Keratinocyte (primary cell): Measurements from ENCODE around the gene OSBPL5. TPM values are rescaled to one million over a fixed set of nuclear protein-coding genes. Genes with fewer than 3 reads are reported as not detected.

Experiments
- DNase-seq: peaks from one replicate; pipeline ENCODE4 v3.0.0-alpha.2; 2011; ENCODE audit warnings: low read depth, missing footprints, low spot score
- FAIRE-seq: peaks from 2 replicates; lab custom pipeline; 2011; peaks lifted over from hg19 to GRCh38; lab: Jason Lieb, UNC
- H2AFZ ChIP-seq: 2 replicates; pipeline ENCODE4 v1.6.0; 2012; ENCODE audit warnings: low read length, control low read depth, inconsistent platforms; ENCODE audit not compliant: control insufficient read depth
- H3K27ac ChIP-seq: 2 replicates; pipeline ENCODE4 v1.5.1; 2011; ENCODE audit warnings: low read length; ENCODE audit not compliant: control insufficient read depth, insufficient read depth
- H3K27me3 ChIP-seq: 3 replicates; pipeline ENCODE4 v1.6.0; 2011; ENCODE audit warnings: low read length; ENCODE audit not compliant: control insufficient read depth, insufficient read depth; ENCODE audit errors: extremely low read depth
- H3K36me3 ChIP-seq, 2 experiments: 2 replicates in 1 of 2; 3 replicates in 1 of 2; pipeline ENCODE4 v1.5.1; 2011; ENCODE audit warnings: low read length in 2 of 2, mild to moderate bottlenecking in 1 of 2; ENCODE audit not compliant: control insufficient read depth in 2 of 2, insufficient read depth in 2 of 2; ENCODE audit errors: extremely low read depth in 1 of 2
- H3K4me1 ChIP-seq: 3 replicates; pipeline ENCODE4 v1.5.1; 2011; ENCODE audit warnings: low read length; ENCODE audit not compliant: control insufficient read depth, insufficient read depth; ENCODE audit errors: extremely low read depth
- H3K4me2 ChIP-seq: 3 replicates; pipeline ENCODE4 v1.6.0; 2011; ENCODE audit warnings: low read depth, low read length; ENCODE audit not compliant: control insufficient read depth, insufficient read depth; ENCODE audit errors: extremely low read depth
- H3K4me3 ChIP-seq, 3 experiments: fragments of 200-600 bp in 1 of 3; sonication (generic) in 1 of 3; 2 replicates in 2 of 3; 3 replicates in 1 of 3; pipeline ENCODE4 v1.5.1; 2011 to 2016; ENCODE audit warnings: low read length in 3 of 3, mild to moderate bottlenecking in 3 of 3, control low read depth in 2 of 3, inconsistent platforms in 1 of 3, low read depth in 1 of 3, mixed read lengths in 1 of 3, mixed run types in 1 of 3, moderate library complexity in 1 of 3; ENCODE audit not compliant: control insufficient read depth in 2 of 3, insufficient read depth in 2 of 3; ENCODE audit errors: extremely low read depth in 1 of 3
- H3K79me2 ChIP-seq: 2 replicates; pipeline ENCODE4 v1.6.0; 2012; ENCODE audit warnings: low read length; ENCODE audit not compliant: control insufficient read depth, insufficient read depth
- H3K9ac ChIP-seq: 3 replicates; pipeline ENCODE4 v1.6.0; 2011; ENCODE audit warnings: low read length; ENCODE audit not compliant: control insufficient read depth, insufficient read depth; ENCODE audit errors: extremely low read depth
- H3K9me1 ChIP-seq: 3 replicates; pipeline ENCODE4 v1.6.0; 2011; ENCODE audit warnings: low read length; ENCODE audit not compliant: control insufficient read depth, insufficient read depth; ENCODE audit errors: extremely low read depth
- H3K9me3 ChIP-seq: 2 replicates; pipeline ENCODE4 v1.5.1; 2012; ENCODE audit warnings: low read depth, low read length; ENCODE audit not compliant: control insufficient read depth
- H4K20me1 ChIP-seq: 3 replicates; pipeline ENCODE4 v1.6.0; 2011; ENCODE audit warnings: low read length; ENCODE audit not compliant: control insufficient read depth, insufficient read depth; ENCODE audit errors: extremely low read depth
- EZH2 ChIP-seq: IDR thresholded peaks from one replicate; pipeline ENCODE4 v1.6.1; 2012; ENCODE audit warnings: inconsistent platforms, mild to moderate bottlenecking, low read length, moderate library complexity
- dilution Hi-C: fragments of 300-500 bp; cut with MboI; formaldehyde crosslinking; loops from one replicate; pipeline ENCODE4 v1.7.0; 2020; ENCODE audit warnings: low sequenced_read_pairs; ENCODE audit not compliant: extremely low pct_ligation_motif_present
- polyA plus RNA-seq, 5 experiments: library from polyadenylated mRNA; depleted of rRNA in 3 of 5; stranded (reverse) in 3 of 5; stranded (forward) in 1 of 5; unstranded in 1 of 5; fragments of >200 nt; gene quantifications; 1 replicate in 1 of 5; 2 replicates in 3 of 5; 3 replicates in 1 of 5; pipeline versions ENCODE4 v1.2.1 to v1.2.3, GENCODE V29; 2011 to 2012; ENCODE audit warnings: missing spikeins in 2 of 5, low read depth in 1 of 5, low replicate concordance in 1 of 5
- TF ChIP-seq, protein P1 (sequence below), 3 experiments: IDR thresholded peaks in 1 of 3; conservative IDR thresholded peaks in 1 of 3; optimal IDR thresholded peaks in 1 of 3; 2 replicates in 2 of 3; 3 replicates in 1 of 3; pipeline versions ENCODE3 to v1.5.1; 2011; ENCODE audit warnings: low read length in 3 of 3, mild to moderate bottlenecking in 3 of 3, moderate library complexity in 2 of 3, control low read depth in 1 of 3, inconsistent platforms in 1 of 3; ENCODE audit not compliant: insufficient read depth in 2 of 3; ENCODE audit errors: extremely low read depth in 1 of 3

OSBPL5 gene
- polyA plus RNA-seq, 1 donor (not counting 4 experiments of a cell fraction or from before 2014, with no cell fraction given), result 3.0 TPM

GRCh38 chr11:3091081-3091845 lies 73.8 kb downstream of the OSBPL5 start:
- no peaks in the 10 kb centered on the region for H3K9me1 ChIP-seq
- no peaks in the 10 kb centered on the region for H3K27me3 ChIP-seq
- dilution Hi-C loops, result no loop called here
- H3K4me3 ChIP-seq, result no peak overlapping the region
- H3K27ac ChIP-seq, result no peak overlapping the region
- no peak overlapping the region for H2AFZ ChIP-seq
- peaks cover 28% of the 10 kb centered on the region for H3K4me1 ChIP-seq
- no peak overlapping the region for H3K9ac ChIP-seq
- H3K4me2 ChIP-seq, result no peak overlapping the region
- FAIRE-seq (no peak), DNase-seq (no peak)
- no peaks in the 10 kb centered on the region for H3K9me3 ChIP-seq
- H4K20me1 ChIP-seq, result peaks cover 4% of the 10 kb centered on the region
- TF ChIP-seq, protein P1, sequence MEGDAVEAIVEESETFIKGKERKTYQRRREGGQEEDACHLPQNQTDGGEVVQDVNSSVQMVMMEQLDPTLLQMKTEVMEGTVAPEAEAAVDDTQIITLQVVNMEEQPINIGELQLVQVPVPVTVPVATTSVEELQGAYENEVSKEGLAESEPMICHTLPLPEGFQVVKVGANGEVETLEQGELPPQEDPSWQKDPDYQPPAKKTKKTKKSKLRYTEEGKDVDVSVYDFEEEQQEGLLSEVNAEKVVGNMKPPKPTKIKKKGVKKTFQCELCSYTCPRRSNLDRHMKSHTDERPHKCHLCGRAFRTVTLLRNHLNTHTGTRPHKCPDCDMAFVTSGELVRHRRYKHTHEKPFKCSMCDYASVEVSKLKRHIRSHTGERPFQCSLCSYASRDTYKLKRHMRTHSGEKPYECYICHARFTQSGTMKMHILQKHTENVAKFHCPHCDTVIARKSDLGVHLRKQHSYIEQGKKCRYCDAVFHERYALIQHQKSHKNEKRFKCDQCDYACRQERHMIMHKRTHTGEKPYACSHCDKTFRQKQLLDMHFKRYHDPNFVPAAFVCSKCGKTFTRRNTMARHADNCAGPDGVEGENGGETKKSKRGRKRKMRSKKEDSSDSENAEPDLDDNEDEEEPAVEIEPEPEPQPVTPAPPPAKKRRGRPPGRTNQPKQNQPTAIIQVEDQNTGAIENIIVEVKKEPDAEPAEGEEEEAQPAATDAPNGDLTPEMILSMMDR (optimal IDR thresholded peaks at IDR 0.05 in 1 of 3, IDR thresholded peaks at IDR 0.05 in 1 of 3, conservative IDR thresholded peaks at IDR 0.05 in 1 of 3; ENCODE audit: extremely low read depth in 1 of 3, insufficient read depth in 2 of 3, low read length in 3 of 3), result no peak
- TF ChIP-seq EZH2, result no peak
- no peaks in the 10 kb centered on the region for H3K79me2 ChIP-seq
- H3K36me3 ChIP-seq, result peaks cover 0 to 1% of the 10 kb centered on the region in 2 experiments

- peaks cover 0 to 1% of the 10 kb centered on the region in 2 experiments for H3K36me3 ChIP-seq
- peaks cover 20% of the 10 kb centered on the region for H3K4me1 ChIP-seq
- H2AFZ ChIP-seq, result no peak overlapping the region
- FAIRE-seq (no peak), DNase-seq (no peak)
- H3K9me3 ChIP-seq, result no peaks in the 10 kb centered on the region
- peaks cover 4% of the 10 kb centered on the region for H4K20me1 ChIP-seq
- no peak overlapping the region for H3K4me2 ChIP-seq
- no peak overlapping the region for H3K9ac ChIP-seq
- no peak overlapping the region for H3K4me3 ChIP-seq
- no peaks in the 10 kb centered on the region for H3K79me2 ChIP-seq
- no peaks in the 10 kb centered on the region for H3K9me1 ChIP-seq
- H3K27me3 ChIP-seq, result peaks cover 4% of the 10 kb centered on the region
- TF ChIP-seq, protein P1 (optimal IDR thresholded peaks at IDR 0.05 in 1 of 3, IDR thresholded peaks at IDR 0.05 in 1 of 3, conservative IDR thresholded peaks at IDR 0.05 in 1 of 3; ENCODE audit: extremely low read depth in 1 of 3, insufficient read depth in 2 of 3, low read length in 3 of 3), result no peak
- TF ChIP-seq EZH2, result no peak
- dilution Hi-C loops, result no loop called here
- no peak overlapping the region for H3K27ac ChIP-seq
These were observed 74.8 kb downstream of the OSBPL5 start for GRCh38 chr11:3090096-3090901.
